H9 (cell line): ENCODE measurements around the gene G2E3. TPM values are rescaled to one million over a fixed set of nuclear protein-coding genes. Genes with fewer than 3 reads are reported as not detected.

Source experiments
- DNase-seq: peaks from one replicate; pipeline ENCODE4 v3.0.0-alpha.2; 2017
- H2AFZ ChIP-seq: one replicate; pipeline ENCODE4 v1.6.1; 2013; ENCODE audit warnings: mild to moderate bottlenecking, low read length, control low read depth, moderate library complexity
- H2AK5ac ChIP-seq: 2 replicates; pipeline ENCODE4 v1.6.1; 2013; ENCODE audit warnings: low read length, control low read depth, mixed read lengths; ENCODE audit not compliant: insufficient read length
- H2BK120ac ChIP-seq: one replicate; pipeline ENCODE4 v1.6.1; 2013; ENCODE audit warnings: low read depth, mild to moderate bottlenecking, low read length, control low read depth, inconsistent platforms; ENCODE audit not compliant: poor library complexity, severe bottlenecking
- H2BK12ac ChIP-seq: 2 replicates; pipeline ENCODE4 v1.6.1; 2013; ENCODE audit warnings: low read length, control low read depth, mixed read lengths, low read depth; ENCODE audit not compliant: insufficient read length
- H2BK15ac ChIP-seq: 2 replicates; pipeline ENCODE4 v1.6.1; 2013; ENCODE audit warnings: low read depth, low read length, control low read depth
- H2BK20ac ChIP-seq: one replicate; pipeline ENCODE4 v1.6.1; 2013; ENCODE audit warnings: low read depth, mild to moderate bottlenecking, low read length, control low read depth, inconsistent platforms; ENCODE audit not compliant: poor library complexity, severe bottlenecking
- H2BK5ac ChIP-seq: 2 replicates; pipeline ENCODE4 v1.6.1; 2013; ENCODE audit warnings: low read length, control low read depth, mixed read lengths; ENCODE audit not compliant: insufficient read length
- H3K14ac ChIP-seq: 2 replicates; pipeline ENCODE4 v1.6.1; 2013; ENCODE audit warnings: low read length, control low read depth; ENCODE audit not compliant: insufficient read depth
- H3K18ac ChIP-seq: 2 replicates; pipeline ENCODE4 v1.6.1; 2013; ENCODE audit warnings: low read depth, mild to moderate bottlenecking, mixed read lengths, low read length, control low read depth; ENCODE audit not compliant: insufficient read length
- H3K23ac ChIP-seq: 2 replicates; pipeline ENCODE4 v1.6.1; 2013; ENCODE audit warnings: low read length, control low read depth, mixed read lengths, low read depth; ENCODE audit not compliant: insufficient read length
- H3K23me2 ChIP-seq: 2 replicates; pipeline ENCODE4 v1.6.1; 2013; ENCODE audit warnings: low read depth, mild to moderate bottlenecking, mixed read lengths, low read length, control low read depth; ENCODE audit not compliant: insufficient read length, poor library complexity, severe bottlenecking
- H3K27ac ChIP-seq: 2 replicates; pipeline ENCODE4 v1.5.1; 2013; ENCODE audit warnings: low read length, control low read depth, mixed read lengths, low read depth; ENCODE audit not compliant: insufficient read length
- H3K27me3 ChIP-seq: 2 replicates; pipeline ENCODE4 v1.6.1; 2013; ENCODE audit warnings: low read length, control low read depth, inconsistent platforms; ENCODE audit not compliant: insufficient read depth
- H3K4ac ChIP-seq: 2 replicates; pipeline ENCODE4 v1.6.1; 2013; ENCODE audit warnings: low read depth, mild to moderate bottlenecking, control low read depth, inconsistent platforms, low read length, moderate library complexity
- H3K4me1 ChIP-seq: 2 replicates; pipeline ENCODE4 v1.6.1; 2013; ENCODE audit warnings: low read length, control low read depth, inconsistent platforms; ENCODE audit not compliant: insufficient read depth
- H3K4me2 ChIP-seq: 2 replicates; pipeline ENCODE4 v1.6.1; 2013; ENCODE audit warnings: low read length, control low read depth, mixed read lengths; ENCODE audit not compliant: insufficient read length, insufficient read depth
- H3K56ac ChIP-seq: 2 replicates; pipeline ENCODE4 v1.6.1; 2013; ENCODE audit warnings: low read depth, mild to moderate bottlenecking, mixed read lengths, low read length, control low read depth; ENCODE audit not compliant: insufficient read length
- H3K79me1 ChIP-seq: 2 replicates; pipeline ENCODE4 v1.6.1; 2013; ENCODE audit warnings: low read depth, mild to moderate bottlenecking, moderate library complexity, low read length, control low read depth, inconsistent platforms; ENCODE audit not compliant: insufficient read depth, poor library complexity, severe bottlenecking
- H3K79me2 ChIP-seq: 2 replicates; pipeline ENCODE4 v1.6.1; 2013; ENCODE audit warnings: low read length, control low read depth, inconsistent platforms; ENCODE audit not compliant: insufficient read depth
- H3K9ac ChIP-seq: 2 replicates; pipeline ENCODE4 v1.6.1; 2013; ENCODE audit warnings: low read length, control low read depth, mixed read lengths; ENCODE audit not compliant: insufficient read length; ENCODE audit errors: extremely low read depth
- H3K9me3 ChIP-seq: one replicate; pipeline ENCODE4 v1.6.1; 2013; ENCODE audit warnings: low read depth, low read length, inconsistent platforms; ENCODE audit not compliant: control insufficient read depth
- H3T11ph ChIP-seq: one replicate; pipeline ENCODE4 v1.6.1; 2013; ENCODE audit warnings: mild to moderate bottlenecking, low read length, control low read depth, inconsistent platforms
- H4K20me1 ChIP-seq: one replicate; pipeline ENCODE4 v1.6.1; 2013; ENCODE audit not compliant: control insufficient read depth, insufficient read length, insufficient read depth
- H4K5ac ChIP-seq: 2 replicates; pipeline ENCODE4 v1.6.1; 2013; ENCODE audit warnings: low read depth, mild to moderate bottlenecking, mixed read lengths, low read length, control low read depth; ENCODE audit not compliant: insufficient read length
- H4K8ac ChIP-seq: replicated peaks from 2 replicates; pipeline ENCODE4 v1.6.1; 2013; ENCODE audit warnings: low read length, control low read depth, mixed read lengths, low read depth; ENCODE audit not compliant: insufficient read length
- H4K91ac ChIP-seq: 2 replicates; pipeline ENCODE4 v1.6.1; 2013; ENCODE audit warnings: low read depth, mild to moderate bottlenecking, moderate library complexity, mixed read lengths, low read length, control low read depth; ENCODE audit not compliant: insufficient read length
- H3K27ac Mint-ChIP-seq, 3 experiments: 2 replicates in 2 of 3; 3 replicates in 1 of 3; pipeline ENCODE4 v1.8.0; 2020 to 2021; ENCODE audit warnings: mixed read lengths in 3 of 3, mild to moderate bottlenecking in 1 of 3, moderate library complexity in 1 of 3
- H3K27me3 Mint-ChIP-seq: 2 replicates; pipeline ENCODE4 v1.8.0; 2021; ENCODE audit warnings: low read depth, mild to moderate bottlenecking, moderate library complexity, mixed read lengths
- H3K36me3 Mint-ChIP-seq, 3 experiments: 2 replicates in 2 of 3; 3 replicates in 1 of 3; pipeline ENCODE4 v1.8.0; 2020 to 2021; ENCODE audit warnings: low read depth in 3 of 3, mixed read lengths in 3 of 3; ENCODE audit not compliant: insufficient read depth in 1 of 3
- H3K4me1 Mint-ChIP-seq, 2 experiments: 2 replicates each; pipeline ENCODE4 v1.8.0; 2020; ENCODE audit warnings: mixed read lengths in 2 of 2
- H3K4me3 Mint-ChIP-seq, 2 experiments: 2 replicates in 1 of 2; 3 replicates in 1 of 2; pipeline ENCODE4 v1.8.0; 2020 to 2021; ENCODE audit warnings: mild to moderate bottlenecking in 2 of 2, mixed read lengths in 2 of 2, moderate library complexity in 1 of 2
- H3K9me3 Mint-ChIP-seq, 2 experiments: 2 replicates in 1 of 2; 3 replicates in 1 of 2; pipeline ENCODE4 v1.8.0; 2020; ENCODE audit warnings: mild to moderate bottlenecking in 2 of 2, mixed read lengths in 2 of 2, moderate library complexity in 1 of 2
- WGBS: extraction: QIAGEN DNeasy Blood & Tissue Kit; methylation state at CpG from one replicate; pipeline ENCODE4 v1.1.7; 2013; ENCODE audit warnings: missing lambda C conversion rate, low lambda C conversion rate, mixed read lengths; ENCODE audit not compliant: insufficient read length; ENCODE audit errors: extremely low coverage; 5-methylcytosine and 5-hydroxymethylcytosine counted together
- total RNA-seq: library from RNA; stranded (reverse); gene quantifications from 2 replicates; pipeline ENCODE4 v1.2.1, GENCODE V29; 2021
- TF ChIP-seq, protein P1 (sequence below): fragments of 200-600 bp; sonication (generic); conservative IDR thresholded peaks from 3 replicates; pipeline ENCODE4 v1.8.0; 2021; ENCODE audit warnings: antibody characterized with exemption, mild to moderate bottlenecking

The G2E3 gene
- total RNA-seq, 1 experiment from 2014 or later = 49.2 TPM

DNA sequence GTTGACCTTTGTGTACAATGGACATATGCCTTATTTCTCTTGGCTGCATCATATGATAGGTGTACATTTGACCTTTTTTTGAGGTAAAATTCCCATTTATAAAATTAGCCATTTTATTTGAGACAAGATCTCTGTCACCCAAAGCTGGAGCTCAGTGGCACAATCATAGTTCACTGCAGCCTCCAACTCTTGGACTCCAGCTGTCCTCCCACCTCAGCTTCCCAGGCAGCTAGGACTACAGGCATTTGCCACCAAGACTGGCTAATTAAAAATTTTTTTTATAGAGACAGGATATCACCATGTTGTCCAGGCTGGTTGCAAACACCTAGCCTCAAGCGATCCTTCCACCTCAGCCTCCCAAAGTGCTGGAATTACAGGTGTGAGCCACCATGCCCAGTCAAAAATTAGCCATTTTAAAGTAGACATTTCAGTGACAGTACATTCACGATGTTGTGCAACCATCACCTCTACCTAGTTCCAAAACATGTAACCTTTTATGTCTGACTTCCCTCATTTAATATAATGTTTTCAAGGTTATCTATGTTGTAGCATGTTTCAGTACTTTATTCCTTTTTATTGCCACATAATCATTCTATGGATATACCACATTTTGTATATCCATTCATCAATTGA lies 5.4 kb downstream of the G2E3 start:
- peaks cover 52 to 55% of the 10 kb centered on the region in 2 experiments for H3K4me1 Mint-ChIP-seq
- H3K36me3 Mint-ChIP-seq = peaks cover 22 to 45% (median 43%) of the 10 kb centered on the region in 3 experiments
- H3K9me3 Mint-ChIP-seq = peaks cover 3 to 10% of the 10 kb centered on the region in 2 experiments

More for the DNA sequence above, 5.4 kb downstream of the G2E3 start:
- Mint-ChIP-seq H3K27ac (no peak overlapping the region), H3K27me3 (no peaks in the 10 kb centered on the region), H3K4me3 (no peak overlapping the region)
- Histone ChIP-seq H3K9me3 (no peaks in the 10 kb centered on the region), H2BK15ac (no peak overlapping the region), H3K79me2 (peaks cover 65% of the 10 kb centered on the region), H3K23ac (no peak overlapping the region), H2BK12ac (no peak overlapping the region), H3K4me2 (no peak overlapping the region), H4K5ac (no peak overlapping the region), H3K4me1 (no peaks in the 10 kb centered on the region), H2BK5ac (no peak overlapping the region), H2AFZ (no peak overlapping the region), H3K27me3 (no peaks in the 10 kb centered on the region), H3K56ac (no peak overlapping the region), H3K27ac (no peak overlapping the region), H2AK5ac (no peak overlapping the region), H3K18ac (no peak overlapping the region), H3T11ph (no peak overlapping the region), H4K91ac (no peak overlapping the region), H3K14ac (no peak overlapping the region), H4K8ac (no peak overlapping the region), H4K20me1 (no peaks in the 10 kb centered on the region), H2BK120ac (no peak overlapping the region), H3K9ac (no peak overlapping the region), H3K79me1 (peaks cover 7% of the 10 kb centered on the region), H3K23me2 (no peaks in the 10 kb centered on the region), H3K4ac (no peak overlapping the region), H2BK20ac (no peak overlapping the region)
- TF ChIP-seq, protein P1, sequence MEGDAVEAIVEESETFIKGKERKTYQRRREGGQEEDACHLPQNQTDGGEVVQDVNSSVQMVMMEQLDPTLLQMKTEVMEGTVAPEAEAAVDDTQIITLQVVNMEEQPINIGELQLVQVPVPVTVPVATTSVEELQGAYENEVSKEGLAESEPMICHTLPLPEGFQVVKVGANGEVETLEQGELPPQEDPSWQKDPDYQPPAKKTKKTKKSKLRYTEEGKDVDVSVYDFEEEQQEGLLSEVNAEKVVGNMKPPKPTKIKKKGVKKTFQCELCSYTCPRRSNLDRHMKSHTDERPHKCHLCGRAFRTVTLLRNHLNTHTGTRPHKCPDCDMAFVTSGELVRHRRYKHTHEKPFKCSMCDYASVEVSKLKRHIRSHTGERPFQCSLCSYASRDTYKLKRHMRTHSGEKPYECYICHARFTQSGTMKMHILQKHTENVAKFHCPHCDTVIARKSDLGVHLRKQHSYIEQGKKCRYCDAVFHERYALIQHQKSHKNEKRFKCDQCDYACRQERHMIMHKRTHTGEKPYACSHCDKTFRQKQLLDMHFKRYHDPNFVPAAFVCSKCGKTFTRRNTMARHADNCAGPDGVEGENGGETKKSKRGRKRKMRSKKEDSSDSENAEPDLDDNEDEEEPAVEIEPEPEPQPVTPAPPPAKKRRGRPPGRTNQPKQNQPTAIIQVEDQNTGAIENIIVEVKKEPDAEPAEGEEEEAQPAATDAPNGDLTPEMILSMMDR = no peak
- WGBS = no CpG with 5 or more reads among the region's 2 CpGs
- DNase-seq = no peak
